GM12875 (cell line): ENCODE data around the gene EEIG2.

Source experiments
- H3K4me3 ChIP-seq: one replicate; pipeline ENCODE4 v1.5.1; 2011; ENCODE audit warnings: low read depth, low read length, control low read depth
- TF ChIP-seq, protein P1 (sequence below): IDR thresholded peaks from 2 replicates; pipeline ENCODE4 v1.5.1; 2011; ENCODE audit warnings: low read depth, mild to moderate bottlenecking, control low read depth, inconsistent platforms, low read length, moderate library complexity, borderline replicate concordance; ENCODE audit not compliant: insufficient read depth

EEIG2 gene

DNA sequence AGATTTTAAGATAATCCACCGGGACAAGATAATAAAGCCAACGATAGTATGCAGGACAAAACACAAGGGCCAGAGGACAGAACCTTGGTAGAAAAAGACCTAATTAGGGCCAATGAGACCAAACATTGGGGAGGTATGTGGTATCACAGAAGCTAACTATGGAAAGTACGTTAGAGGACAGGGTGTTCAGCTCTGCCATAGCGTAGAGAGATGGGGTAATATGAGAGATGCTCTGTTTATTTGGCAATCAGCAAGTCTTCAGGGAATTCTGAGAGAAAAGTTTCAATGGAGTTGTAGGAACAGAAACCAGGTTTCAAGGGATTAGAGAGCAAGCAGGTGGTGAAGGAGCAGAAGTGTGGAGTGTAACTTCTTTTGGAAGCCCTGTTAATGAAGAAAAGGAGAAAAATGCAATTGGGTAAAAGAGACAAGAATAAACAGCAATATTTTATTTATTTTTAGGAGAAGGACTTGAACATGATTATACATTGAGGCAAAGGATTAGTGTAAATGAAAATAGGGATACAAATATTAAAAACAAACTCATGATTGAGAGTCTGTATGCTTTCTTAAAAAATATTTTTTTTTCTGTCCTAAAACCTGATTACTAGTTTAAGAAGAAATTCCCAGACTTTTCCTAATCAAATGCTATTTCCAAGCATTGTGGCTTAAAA, 24.0 kb downstream of the EEIG2 start:
- TF ChIP-seq, protein P1, sequence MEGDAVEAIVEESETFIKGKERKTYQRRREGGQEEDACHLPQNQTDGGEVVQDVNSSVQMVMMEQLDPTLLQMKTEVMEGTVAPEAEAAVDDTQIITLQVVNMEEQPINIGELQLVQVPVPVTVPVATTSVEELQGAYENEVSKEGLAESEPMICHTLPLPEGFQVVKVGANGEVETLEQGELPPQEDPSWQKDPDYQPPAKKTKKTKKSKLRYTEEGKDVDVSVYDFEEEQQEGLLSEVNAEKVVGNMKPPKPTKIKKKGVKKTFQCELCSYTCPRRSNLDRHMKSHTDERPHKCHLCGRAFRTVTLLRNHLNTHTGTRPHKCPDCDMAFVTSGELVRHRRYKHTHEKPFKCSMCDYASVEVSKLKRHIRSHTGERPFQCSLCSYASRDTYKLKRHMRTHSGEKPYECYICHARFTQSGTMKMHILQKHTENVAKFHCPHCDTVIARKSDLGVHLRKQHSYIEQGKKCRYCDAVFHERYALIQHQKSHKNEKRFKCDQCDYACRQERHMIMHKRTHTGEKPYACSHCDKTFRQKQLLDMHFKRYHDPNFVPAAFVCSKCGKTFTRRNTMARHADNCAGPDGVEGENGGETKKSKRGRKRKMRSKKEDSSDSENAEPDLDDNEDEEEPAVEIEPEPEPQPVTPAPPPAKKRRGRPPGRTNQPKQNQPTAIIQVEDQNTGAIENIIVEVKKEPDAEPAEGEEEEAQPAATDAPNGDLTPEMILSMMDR, result no peak
- H3K4me3 ChIP-seq, result no peak overlapping the region

- TF ChIP-seq, protein P1, result no peak
- H3K4me3 ChIP-seq, result no peak overlapping the region
Observed at GRCh38 chr1:108584428-108584856, 24.5 kb downstream of the EEIG2 start.

DNA sequence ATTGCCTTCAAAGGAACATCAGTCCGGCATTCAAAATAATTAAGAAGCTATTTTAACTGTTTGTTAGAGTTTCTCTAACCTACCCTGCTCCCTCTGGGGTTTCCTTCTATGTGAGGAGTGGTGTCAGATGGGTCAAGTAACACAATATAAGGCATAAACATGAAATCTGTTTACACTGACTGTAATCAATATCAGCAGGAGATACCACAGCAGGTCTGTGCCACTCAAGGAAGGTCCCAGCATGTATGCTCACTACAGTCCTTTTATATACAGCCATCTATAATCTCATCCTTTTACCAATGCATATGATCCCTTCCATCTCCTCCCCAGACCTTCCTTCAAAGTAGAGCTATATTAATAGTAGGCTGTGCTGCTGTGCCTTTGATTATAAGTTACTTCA, 25.4 kb downstream of the EEIG2 start:
- TF ChIP-seq, protein P1, result no peak
- H3K4me3 ChIP-seq, result no peak overlapping the region

GRCh38 chr1:108590441-108590840, 30.5 kb downstream of the EEIG2 start:
- TF ChIP-seq, protein P1, result no peak
- no peak overlapping the region for H3K4me3 ChIP-seq

DNA sequence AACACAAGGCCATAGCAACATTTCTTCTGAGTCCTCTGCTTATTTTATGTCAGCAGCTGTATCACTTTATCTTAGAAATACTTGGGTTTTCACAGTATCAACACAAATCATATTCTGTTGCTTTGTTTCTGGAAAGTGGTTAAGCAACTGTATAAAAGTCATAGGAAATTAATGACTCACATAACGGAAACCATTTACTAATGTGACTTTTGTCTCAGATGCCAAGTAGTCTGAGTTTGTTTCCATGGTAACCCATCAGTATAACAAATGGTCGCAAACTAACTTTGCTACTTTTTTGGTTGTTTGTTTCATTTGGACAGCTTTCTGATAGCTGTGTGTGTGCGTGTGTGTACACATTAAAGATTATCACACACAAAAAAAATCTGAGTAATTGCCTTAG, 31.1 kb downstream of the EEIG2 start:
- no peak overlapping the region for H3K4me3 ChIP-seq
- TF ChIP-seq, protein P1, result no peak

DNA sequence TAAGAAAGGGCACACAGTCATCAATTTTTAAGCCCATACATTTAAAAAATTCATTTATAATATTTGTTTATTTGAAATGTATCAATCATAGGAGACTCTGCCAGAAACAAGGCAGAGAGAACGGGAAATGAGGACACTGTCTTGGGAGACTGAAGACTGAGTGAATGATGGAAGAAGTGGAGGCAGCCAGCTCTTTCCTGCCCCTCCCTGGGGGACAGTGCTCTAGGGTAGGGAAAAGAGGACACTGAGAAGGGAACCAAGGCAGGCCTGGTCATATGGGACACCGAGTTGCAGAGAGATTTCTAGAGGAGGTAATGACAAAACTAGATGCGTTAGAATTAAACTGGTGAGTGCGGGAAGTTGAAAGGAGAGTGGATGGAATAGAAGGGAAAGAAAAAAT, 31.6 kb downstream of the EEIG2 start:
- no peak overlapping the region for H3K4me3 ChIP-seq
- TF ChIP-seq, protein P1, result no peak

- no peak overlapping the region for H3K4me3 ChIP-seq
- TF ChIP-seq, protein P1, result no peak
Observed at GRCh38 chr1:108592030-108592759, 32.3 kb downstream of the EEIG2 start.
